Measurements from ENCODE around the gene RGS17. TPM values are rescaled to one million over a fixed set of nuclear protein-coding genes. Genes with fewer than 3 reads are reported as not detected.

RGS17 gene
- total RNA-seq, 1 donor from 2014 or later, result not detected

DNA sequence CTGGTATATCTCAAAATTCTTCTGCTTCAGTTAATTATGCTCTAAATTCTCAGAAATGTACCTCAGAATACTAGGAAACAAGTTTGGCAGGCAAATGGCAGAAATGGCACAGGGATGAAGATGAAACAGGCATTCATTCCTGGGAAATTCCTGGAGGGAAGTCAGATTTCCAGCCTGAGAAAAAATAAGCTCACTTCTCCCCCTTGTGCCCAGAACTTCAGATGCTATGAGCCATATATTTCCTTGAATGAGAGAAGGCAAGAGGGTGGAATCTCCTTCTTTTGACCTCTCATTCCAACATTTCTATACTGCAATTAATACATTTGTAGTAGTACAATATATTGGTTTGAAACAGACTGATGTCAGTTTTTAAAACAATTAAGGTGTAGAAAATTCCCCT is 22.8 kb downstream of the RGS17 start:
- TF ChIP-seq, protein P1, sequence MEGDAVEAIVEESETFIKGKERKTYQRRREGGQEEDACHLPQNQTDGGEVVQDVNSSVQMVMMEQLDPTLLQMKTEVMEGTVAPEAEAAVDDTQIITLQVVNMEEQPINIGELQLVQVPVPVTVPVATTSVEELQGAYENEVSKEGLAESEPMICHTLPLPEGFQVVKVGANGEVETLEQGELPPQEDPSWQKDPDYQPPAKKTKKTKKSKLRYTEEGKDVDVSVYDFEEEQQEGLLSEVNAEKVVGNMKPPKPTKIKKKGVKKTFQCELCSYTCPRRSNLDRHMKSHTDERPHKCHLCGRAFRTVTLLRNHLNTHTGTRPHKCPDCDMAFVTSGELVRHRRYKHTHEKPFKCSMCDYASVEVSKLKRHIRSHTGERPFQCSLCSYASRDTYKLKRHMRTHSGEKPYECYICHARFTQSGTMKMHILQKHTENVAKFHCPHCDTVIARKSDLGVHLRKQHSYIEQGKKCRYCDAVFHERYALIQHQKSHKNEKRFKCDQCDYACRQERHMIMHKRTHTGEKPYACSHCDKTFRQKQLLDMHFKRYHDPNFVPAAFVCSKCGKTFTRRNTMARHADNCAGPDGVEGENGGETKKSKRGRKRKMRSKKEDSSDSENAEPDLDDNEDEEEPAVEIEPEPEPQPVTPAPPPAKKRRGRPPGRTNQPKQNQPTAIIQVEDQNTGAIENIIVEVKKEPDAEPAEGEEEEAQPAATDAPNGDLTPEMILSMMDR (IDR thresholded peaks at IDR 0.05), result peak; percentile 10 to 68 (median 46)
- Histone ChIP-seq H3K9me3 (peaks cover 0 to 7% of the 10 kb centered on the region in 2 donors), H3K4me1 (peaks cover 0 to 18% of the 10 kb centered on the region in 2 donors), H3K4me3 (no peak overlapping the region), H3K36me3 (no peaks in the 10 kb centered on the region), H3K27ac (no peak overlapping the region), H3K27me3 (no peaks in the 10 kb centered on the region)
- DNase-seq (ENCODE audit: low spot score in 2 of 2), result no peak
- intact Hi-C loops (cut with DNase I), result loop anchor here (1.0 to 2.0 kb wide), 3 partner anchors 22 to 76 kb away; partner anchors contain the start of gene RGS17

DNA sequence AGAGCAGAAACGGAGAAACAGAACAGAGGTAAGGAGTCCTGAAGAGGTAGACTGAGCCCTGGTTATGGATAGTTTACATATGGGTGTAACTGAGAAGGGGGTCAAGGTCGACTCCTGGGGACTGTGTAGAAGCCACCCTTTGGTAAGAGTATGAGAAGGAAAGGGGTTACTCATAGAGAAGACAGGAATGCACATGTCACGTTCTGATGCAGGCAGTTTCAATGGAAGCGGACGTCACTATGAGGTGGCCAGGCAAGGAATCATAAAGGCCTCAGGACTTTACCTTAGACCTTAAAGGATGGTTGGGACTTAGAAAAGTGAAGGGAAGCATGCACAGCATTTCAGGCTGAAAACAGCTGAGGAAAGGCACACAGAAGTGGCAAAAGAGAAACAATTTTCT is 25.1 kb downstream of the RGS17 start:
- H3K27ac ChIP-seq, result peak overlapping the region; percentile 64 to 81
- no peak for DNase-seq (ENCODE audit: low spot score in 2 of 2)
- intact Hi-C loops (cut with DNase I), result no loop called here
- no peaks in the 10 kb centered on the region for H3K36me3 ChIP-seq
- H3K4me1 ChIP-seq, result peaks cover 0 to 20% of the 10 kb centered on the region in 2 donors
- TF ChIP-seq, protein P1 (IDR thresholded peaks at IDR 0.05), result no peak
- H3K4me3 ChIP-seq, result no peak overlapping the region
- H3K9me3 ChIP-seq, result no peaks in the 10 kb centered on the region
- no peaks in the 10 kb centered on the region for H3K27me3 ChIP-seq

DNA sequence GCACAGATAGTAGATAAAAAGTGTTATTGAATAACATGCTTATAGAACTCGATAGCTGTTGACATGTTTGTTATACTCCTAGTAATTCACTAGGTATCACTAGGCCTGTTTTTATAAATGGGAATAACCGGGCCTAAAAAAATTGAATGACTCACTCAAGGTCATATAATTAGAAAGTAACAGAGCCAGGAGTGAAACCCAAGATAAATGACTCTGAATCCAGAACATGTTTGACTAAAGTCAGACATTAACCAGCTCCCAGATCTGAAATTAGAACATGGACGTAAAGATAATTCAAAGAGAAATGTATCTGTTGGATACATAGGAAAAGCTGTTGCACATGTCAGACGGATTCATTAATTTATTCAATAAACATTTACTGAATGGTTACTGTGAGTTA is 26.9 kb downstream of the RGS17 start:
- Histone ChIP-seq H3K9me3 (no peaks in the 10 kb centered on the region), H3K27ac (peak overlapping the region; percentile 64 to 81), H3K27me3 (no peaks in the 10 kb centered on the region), H3K4me3 (no peak overlapping the region), H3K4me1 (peaks cover 0 to 20% of the 10 kb centered on the region in 2 donors), H3K36me3 (no peaks in the 10 kb centered on the region)
- DNase-seq (ENCODE audit: low spot score in 2 of 2), result no peak
- TF ChIP-seq, protein P1 (IDR thresholded peaks at IDR 0.05), result no peak
- intact Hi-C loops (cut with DNase I), result no loop called here

DNA sequence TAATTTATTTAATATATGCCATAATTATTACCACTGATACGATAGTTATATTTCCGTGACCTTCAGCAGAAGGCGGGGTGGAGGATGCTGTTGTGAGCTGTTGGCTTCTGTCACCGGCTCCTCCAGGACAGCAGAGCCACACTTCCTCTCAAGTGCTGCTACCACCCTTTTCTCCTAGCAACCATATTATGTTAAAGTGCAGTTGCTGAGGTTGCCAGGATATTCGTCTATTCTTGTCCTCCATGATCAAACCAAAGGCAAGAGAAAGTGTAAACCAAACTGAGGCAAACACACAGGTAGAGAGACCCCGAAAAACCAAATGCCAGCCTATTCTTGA is 27.8 kb downstream of the RGS17 start:
- no peaks in the 10 kb centered on the region for H3K9me3 ChIP-seq
- no peaks in the 10 kb centered on the region for H3K36me3 ChIP-seq
- H3K4me3 ChIP-seq, result no peak overlapping the region
- TF ChIP-seq, protein P1 (IDR thresholded peaks at IDR 0.05), result no peak
- peaks cover 0 to 25% of the 10 kb centered on the region in 2 donors for H3K4me1 ChIP-seq
- H3K27me3 ChIP-seq, result no peaks in the 10 kb centered on the region
- peak overlapping the region; percentile 64 to 81 for H3K27ac ChIP-seq
- intact Hi-C loops (cut with DNase I), result no loop called here
- no peak for DNase-seq (ENCODE audit: low spot score in 2 of 2)

DNA sequence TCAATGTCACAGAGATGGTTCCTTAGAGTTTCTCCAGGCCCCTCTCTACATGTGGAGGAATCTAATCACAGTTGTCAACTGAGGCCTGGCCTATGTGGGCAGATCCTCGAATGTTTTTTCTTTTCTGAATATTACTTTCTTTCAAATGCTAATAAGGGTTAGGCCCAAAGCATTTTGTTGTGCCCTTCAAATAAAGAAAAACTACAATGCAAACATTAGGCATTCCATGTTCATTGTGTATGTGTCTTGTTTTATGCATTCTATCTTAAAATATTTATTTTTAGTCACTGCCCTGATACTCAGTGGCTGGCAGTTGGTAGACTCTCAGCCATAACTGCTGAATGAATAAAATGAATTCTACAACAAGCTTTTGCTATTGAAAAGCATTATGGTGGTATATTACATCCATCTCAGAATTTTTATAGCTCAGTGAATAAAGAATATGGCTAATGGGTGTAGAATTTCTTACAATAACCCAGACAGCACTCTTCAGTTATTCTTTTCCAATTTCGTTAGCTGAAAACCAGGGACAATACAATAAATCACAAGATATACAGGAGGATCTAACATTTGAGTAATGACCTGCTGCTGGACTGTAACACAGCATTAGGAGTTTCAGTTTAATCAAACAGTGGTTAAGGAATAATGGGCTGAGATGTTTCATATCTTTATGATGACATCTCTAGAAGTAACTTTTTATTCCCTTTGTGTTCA is 28.3 kb downstream of the RGS17 start:
- no peaks in the 10 kb centered on the region for H3K27me3 ChIP-seq
- H3K4me3 ChIP-seq, result no peak overlapping the region
- H3K36me3 ChIP-seq, result no peaks in the 10 kb centered on the region
- intact Hi-C loops (cut with DNase I), result no loop called here
- peaks cover 0 to 23% of the 10 kb centered on the region in 2 donors for H3K4me1 ChIP-seq
- no peak for DNase-seq (ENCODE audit: low spot score in 2 of 2)
- TF ChIP-seq, protein P1 (IDR thresholded peaks at IDR 0.05), result no peak
- H3K9me3 ChIP-seq, result no peaks in the 10 kb centered on the region
- peak overlapping the region; percentile 64 to 81 for H3K27ac ChIP-seq
